HepG2 (cell line): ENCODE results near the gene COPS8. TPM values are rescaled to one million over a fixed set of nuclear protein-coding genes. Genes with fewer than 3 reads are reported as not detected.

Experiments
- ARID2 ChIP-seq: sonication (generic); formaldehyde crosslinking; IDR thresholded peaks from 2 replicates; pipeline ENCODE4 v1.8.1; 2022; ENCODE audit warnings: mild to moderate bottlenecking, missing genetic modification reagents, borderline replicate concordance
- ARID3A ChIP-seq: IDR thresholded peaks from 2 replicates; pipeline ENCODE4 v1.6.1; 2012; ENCODE audit warnings: low read depth, low read length, improper control_type of control experiment
- ESRRA ChIP-seq: sonication (generic); formaldehyde crosslinking; IDR thresholded peaks from 2 replicates; pipeline ENCODE4 v1.5.1; 2020; ENCODE audit warnings: mild to moderate bottlenecking, low read depth, missing genetic modification reagents
- FOXC1 ChIP-seq: sonication (generic); formaldehyde crosslinking; IDR thresholded peaks from 2 replicates; pipeline ENCODE4 v1.8.0; 2022; ENCODE audit warnings: mild to moderate bottlenecking, missing genetic modification reagents, borderline replicate concordance
- HNRNPH1 ChIP-seq: fragments of 200-400 bp; formaldehyde crosslinking; optimal IDR thresholded peaks from 2 replicates; pipeline ENCODE3; 2017; ENCODE audit warnings: mild to moderate bottlenecking, low read depth, low read length
- HOXA7 ChIP-seq: sonication (generic); formaldehyde crosslinking; IDR thresholded peaks from 2 replicates; pipeline ENCODE4 v1.8.1; 2022; ENCODE audit warnings: mild to moderate bottlenecking, missing genetic modification reagents, moderate library complexity
- MXI1 ChIP-seq: IDR thresholded peaks from 3 replicates; pipeline ENCODE4 v1.6.1; 2012; ENCODE audit warnings: low read depth, low read length, inconsistent platforms, borderline replicate concordance
- NBN ChIP-seq: fragments of 450-650 bp; conservative IDR thresholded peaks from 2 replicates; pipeline ENCODE4 v1.6.1; 2017
- NFIC ChIP-seq: IDR thresholded peaks from 2 replicates; pipeline ENCODE4 v1.6.1; 2012; ENCODE audit warnings: mild to moderate bottlenecking, low read length, inconsistent platforms
- NR2F2 ChIP-seq: IDR thresholded peaks from 2 replicates; pipeline ENCODE4 v1.6.1; 2012; ENCODE audit warnings: low read depth, inconsistent platforms, borderline replicate concordance
- RELA ChIP-seq: sonication (generic); formaldehyde crosslinking; IDR thresholded peaks from 2 replicates; pipeline ENCODE4 v1.4.0; 2020; ENCODE audit warnings: missing genetic modification reagents
- SOX13 ChIP-seq, 3 experiments: fragments of 450-650 bp in 1 of 3; sonication (generic) in 1 of 3; formaldehyde crosslinking in 1 of 3; IDR thresholded peaks in 2 of 3; conservative IDR thresholded peaks in 1 of 3; 2 replicates each; pipeline versions ENCODE4 v1.5.0 to v1.6.1; 2016 to 2020; ENCODE audit warnings: antibody characterized with exemption in 1 of 3, mild to moderate bottlenecking in 1 of 3, missing compliant biosample characterization in 1 of 3, missing genetic modification reagents in 1 of 3, moderate library complexity in 1 of 3
- SRSF1 ChIP-seq: fragments of 200-400 bp; formaldehyde crosslinking; optimal IDR thresholded peaks from 2 replicates; pipeline ENCODE3; 2017; ENCODE audit warnings: mild to moderate bottlenecking, low read depth, low read length, moderate library complexity
- TCF7 ChIP-seq: sonication (generic); IDR thresholded peaks from 2 replicates; pipeline ENCODE4 v1.6.1; 2016; ENCODE audit warnings: antibody characterized with exemption, low read depth
- THAP11 ChIP-seq: IDR thresholded peaks from 2 replicates; pipeline ENCODE4 v1.6.1; 2016; ENCODE audit warnings: missing biosample characterization, missing genetic modification reagents
- ZBTB38 ChIP-seq: sonication (generic); formaldehyde crosslinking; IDR thresholded peaks from 2 replicates; pipeline ENCODE4 v1.5.1; 2020; ENCODE audit warnings: mild to moderate bottlenecking, missing genetic modification reagents
- ZC3H13 ChIP-seq: sonication (generic); formaldehyde crosslinking; IDR thresholded peaks from 2 replicates; pipeline ENCODE4 v1.8.1; 2023; ENCODE audit warnings: mild to moderate bottlenecking, missing genetic modification reagents, moderate library complexity
- ZMAT5 ChIP-seq: sonication (generic); formaldehyde crosslinking; IDR thresholded peaks from 2 replicates; pipeline ENCODE4 v1.5.0; 2020; ENCODE audit warnings: mild to moderate bottlenecking, low read depth, missing genetic modification reagents, borderline replicate concordance
- ZNF180 ChIP-seq: sonication (generic); formaldehyde crosslinking; IDR thresholded peaks from 2 replicates; pipeline ENCODE4 v1.4.0; 2020; ENCODE audit warnings: low read depth, missing genetic modification reagents, borderline replicate concordance
- ZNF251 ChIP-seq: sonication (generic); formaldehyde crosslinking; IDR thresholded peaks from 2 replicates; pipeline ENCODE4 v1.9.0; 2021; ENCODE audit warnings: mild to moderate bottlenecking, missing genetic modification reagents
- ZNF33A ChIP-seq: sonication (generic); formaldehyde crosslinking; IDR thresholded peaks from 2 replicates; pipeline ENCODE4 v1.5.1; 2020; ENCODE audit warnings: missing genetic modification reagents, mild to moderate bottlenecking, moderate library complexity, borderline replicate concordance
- ZNF441 ChIP-seq: sonication (generic); formaldehyde crosslinking; IDR thresholded peaks from 2 replicates; pipeline ENCODE4 v1.7.0; 2021; ENCODE audit warnings: missing genetic modification reagents, borderline replicate concordance
- ZNF557 ChIP-seq: sonication (generic); formaldehyde crosslinking; IDR thresholded peaks from 2 replicates; pipeline ENCODE4 v1.4.0; 2020; ENCODE audit warnings: missing genetic modification reagents
- ZNF775 ChIP-seq: sonication (generic); formaldehyde crosslinking; IDR thresholded peaks from 2 replicates; pipeline ENCODE4 v1.4.0; 2020; ENCODE audit warnings: missing genetic modification reagents, mild to moderate bottlenecking, moderate library complexity, borderline replicate concordance
- polyA plus RNA-seq, 8 experiments: library from polyadenylated mRNA; depleted of rRNA in 3 of 8; stranded (reverse) in 7 of 8; unstranded in 1 of 8; fragments of >200 nt; fragmentation: Illumina TruSeq in 4 of 8; extraction: Trizol in 4 of 8; gene quantifications; 2 replicates each; pipeline versions ENCODE4 v1.2.1 to v1.2.3, GENCODE V29; 2011 to 2016; ENCODE audit warnings: low read depth in 4 of 8, missing spikeins in 1 of 8, mixed read lengths in 1 of 8; ENCODE audit not compliant: insufficient read depth in 1 of 8
- total RNA-seq, 5 experiments: library from RNA; depleted of rRNA; stranded (reverse); fragments of >200 nt; fragmentation: Illumina TruSeq; extraction: Trizol; gene quantifications; 2 replicates each; pipeline ENCODE4 v1.2.3, GENCODE V29; 2016; ENCODE audit warnings: low read depth in 1 of 5

Gene COPS8
- total and polyA plus RNA-seq, 2 of the 13 experiments (the other 11 are each of a cell fraction or from before 2014, with no cell fraction given): 86.3 to 96.6 TPM

GRCh38 chr2:237085248-237086221 is at the start of gene COPS8 (continued):
- TF ChIP-seq FOXC1: peak; percentile 97
- TF ChIP-seq HOXA7 (CRISPR knock-in tag): no peak
- peak; percentile 89; the same call in 1 of the 3 replicates for TF ChIP-seq MXI1
- TF ChIP-seq NR2F2: peak; percentile 38; the same call in 1 of the 2 replicates
- TF ChIP-seq ZNF441 (CRISPR knock-in tag): peak; percentile 62; the same call in 1 of the 2 replicates
- no peak; the same call in 1 of the 2 replicates for TF ChIP-seq ZNF180
- peak; percentile 97 for TF ChIP-seq THAP11 (CRISPR knock-in tag)
- peak; percentile 89 for TF ChIP-seq ESRRA (CRISPR knock-in tag)
- TF ChIP-seq ZMAT5 (CRISPR knock-in tag): no peak
- TF ChIP-seq NBN: no peak
- no peak for TF ChIP-seq ZNF775
- TF ChIP-seq SRSF1: no peak
- no peak for TF ChIP-seq TCF7
- peak; percentile 87 for TF ChIP-seq ZC3H13 (CRISPR knock-in tag)
- TF ChIP-seq SOX13 (IDR thresholded peaks at IDR 0.05): no peak; the same call in 1 of the 2 replicates
- TF ChIP-seq SOX13 (CRISPR knock-in tag; conservative IDR thresholded peaks at IDR 0.05 in 1 of 2, IDR thresholded peaks at IDR 0.05 in 1 of 2): peak in 1 of 2 experiments; percentile 74; a peak in 2 of 4 replicates
- peak; percentile 51; the same call in 1 of the 2 replicates for TF ChIP-seq ZNF251 (CRISPR knock-in tag)
- peak; percentile 98 for TF ChIP-seq ZBTB38 (CRISPR knock-in tag)
- TF ChIP-seq ZNF557: no peak
- no peak; the same call in 1 of the 2 replicates for TF ChIP-seq ARID3A
- peak; percentile 86 for TF ChIP-seq ARID2 (CRISPR knock-in tag)
- TF ChIP-seq NFIC: no peak
- TF ChIP-seq RELA (CRISPR knock-in tag): peak; percentile 92
- peak; percentile 88; the same call in 1 of the 2 replicates for TF ChIP-seq ZNF33A (CRISPR knock-in tag)
- peak; percentile 63 for TF ChIP-seq HNRNPH1
